ENCODE measurements around the gene TIAL1. TPM values are rescaled to one million over a fixed set of nuclear protein-coding genes. Genes with fewer than 3 reads are reported as not detected.
A peak's percentile ranks its signal among the peaks of the same experiment; 100 is the strongest.

Gene TIAL1
- polyA plus RNA-seq, 3 donors = 6.7 to 118 (median 7.2) TPM

DNA sequence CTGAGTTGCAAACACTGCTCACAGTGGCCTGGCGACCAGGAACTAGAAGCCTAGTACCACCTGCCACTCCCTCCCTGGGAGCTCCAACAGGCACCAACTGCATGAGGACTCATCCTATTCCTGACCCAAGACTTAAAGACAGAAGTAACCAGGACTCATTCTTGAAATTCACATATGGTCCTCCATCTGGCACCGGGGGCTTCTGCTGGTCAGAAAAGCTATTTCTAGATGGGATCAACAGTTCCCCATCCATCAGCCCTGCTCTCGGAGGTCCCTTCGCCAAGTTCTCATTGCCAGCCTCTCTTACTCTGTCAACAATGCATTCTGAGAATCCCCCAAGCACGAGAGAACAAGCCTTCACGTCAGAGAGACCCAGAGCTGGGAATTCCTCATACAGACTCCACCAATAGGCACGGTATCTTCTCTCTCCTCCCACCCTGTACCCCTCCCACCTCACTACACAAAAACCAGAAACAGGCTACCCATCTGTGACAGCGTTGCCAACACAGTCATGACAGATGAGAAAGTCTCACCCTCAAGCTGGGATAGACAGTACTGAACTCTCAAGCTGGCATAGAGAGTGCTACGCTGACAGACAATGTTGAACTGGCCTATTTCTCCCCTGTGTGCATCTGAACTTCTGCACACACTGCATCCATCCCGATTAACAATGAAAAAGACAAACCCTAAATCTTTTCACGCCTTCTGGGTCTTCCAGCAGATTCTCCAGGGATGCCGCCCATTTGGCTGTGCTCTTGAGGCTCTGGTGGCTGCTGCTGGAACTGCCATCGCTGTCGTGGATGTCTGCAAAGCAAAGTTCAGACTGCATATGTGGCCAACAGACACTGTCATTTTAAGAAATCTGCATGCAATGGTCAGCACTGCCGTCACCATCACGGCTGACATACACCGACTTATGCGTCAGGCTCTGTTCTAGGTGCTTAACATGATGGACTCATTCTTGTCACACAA lies 69.9 kb downstream of the TIAL1 start:
- TF ChIP-seq, protein P1, sequence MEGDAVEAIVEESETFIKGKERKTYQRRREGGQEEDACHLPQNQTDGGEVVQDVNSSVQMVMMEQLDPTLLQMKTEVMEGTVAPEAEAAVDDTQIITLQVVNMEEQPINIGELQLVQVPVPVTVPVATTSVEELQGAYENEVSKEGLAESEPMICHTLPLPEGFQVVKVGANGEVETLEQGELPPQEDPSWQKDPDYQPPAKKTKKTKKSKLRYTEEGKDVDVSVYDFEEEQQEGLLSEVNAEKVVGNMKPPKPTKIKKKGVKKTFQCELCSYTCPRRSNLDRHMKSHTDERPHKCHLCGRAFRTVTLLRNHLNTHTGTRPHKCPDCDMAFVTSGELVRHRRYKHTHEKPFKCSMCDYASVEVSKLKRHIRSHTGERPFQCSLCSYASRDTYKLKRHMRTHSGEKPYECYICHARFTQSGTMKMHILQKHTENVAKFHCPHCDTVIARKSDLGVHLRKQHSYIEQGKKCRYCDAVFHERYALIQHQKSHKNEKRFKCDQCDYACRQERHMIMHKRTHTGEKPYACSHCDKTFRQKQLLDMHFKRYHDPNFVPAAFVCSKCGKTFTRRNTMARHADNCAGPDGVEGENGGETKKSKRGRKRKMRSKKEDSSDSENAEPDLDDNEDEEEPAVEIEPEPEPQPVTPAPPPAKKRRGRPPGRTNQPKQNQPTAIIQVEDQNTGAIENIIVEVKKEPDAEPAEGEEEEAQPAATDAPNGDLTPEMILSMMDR (IDR thresholded peaks at IDR 0.05) = no peak
- no peaks in the 10 kb centered on the region for H3K4me1 ChIP-seq (ENCODE audit: control insufficient read depth in 1 of 2, insufficient read depth in 2 of 2, low read length in 2 of 2)
- DNase-seq = no peak
- peaks cover 77% of the 10 kb centered on the region for H4K20me1 ChIP-seq (ENCODE audit: insufficient read depth, low read length)
- H3K4me3 ChIP-seq (replicated peaks in 1 of 3; ENCODE audit: low read depth in 2 of 3, low read length in 3 of 3) = no peak overlapping the region
- H3K36me3 ChIP-seq (replicated peaks in 1 of 2; ENCODE audit: control insufficient read depth in 1 of 2, insufficient read depth in 2 of 2, low read length in 2 of 2) = peaks cover 33 to 58% of the 10 kb centered on the region in 2 donors
- H3K27me3 ChIP-seq (ENCODE audit: control insufficient read depth in 2 of 2, insufficient read depth in 2 of 2, low read length in 2 of 2) = no peaks in the 10 kb centered on the region
- H3K4me3 Mint-ChIP-seq = no peak overlapping the region
- peaks cover 2% of the 10 kb centered on the region for H3K4me1 Mint-ChIP-seq
- peaks cover 53 to 68% of the 10 kb centered on the region in 2 donors for H3K36me3 Mint-ChIP-seq
- H3K27ac ChIP-seq (ENCODE audit: low read depth in 1 of 2, low read length in 2 of 2) = no peak overlapping the region
- H3K9me3 ChIP-seq (replicated peaks in 1 of 2; ENCODE audit: control insufficient read depth in 1 of 2, insufficient read depth in 1 of 2, low read length in 2 of 2) = no peaks in the 10 kb centered on the region
- H3K27me3 Mint-ChIP-seq (ENCODE audit: low read depth in 3 of 3) = peaks cover 0 to 2% (median 1%) of the 10 kb centered on the region in 3 donors
- 88% methylated on average over 17 of the region's 18 CpGs for WGBS (ENCODE audit: insufficient coverage)
- peaks cover 32% of the 10 kb centered on the region for H3K79me2 ChIP-seq (ENCODE audit: insufficient read depth, low read length)
- no peaks in the 10 kb centered on the region for H3K9me3 Mint-ChIP-seq
- intact Hi-C loops (cut with micrococcal nuclease) = no loop called here
- H3K27ac Mint-ChIP-seq = peak overlapping the region in 1 of 7 donors; percentile 33
- H3K4me2 ChIP-seq (replicated peaks; ENCODE audit: extremely low read depth, low read length, poor library complexity, severe bottlenecking) = no peak overlapping the region
- H2AFZ ChIP-seq (ENCODE audit: insufficient read depth, low read depth, low read length, poor library complexity, severe bottlenecking) = no peak overlapping the region
- no peak overlapping the region for H3K9ac ChIP-seq (ENCODE audit: insufficient read depth, low read length, poor library complexity, severe bottlenecking)

GRCh38 chr10:119526149-119526548 lies 70.6 kb downstream of the TIAL1 start:
- no peak overlapping the region for H3K9ac ChIP-seq (ENCODE audit: insufficient read depth, low read length, poor library complexity, severe bottlenecking)
- no CpG with 5 or more reads among the region's 1 CpG for WGBS (ENCODE audit: insufficient coverage)
- H3K4me2 ChIP-seq (replicated peaks; ENCODE audit: extremely low read depth, low read length, poor library complexity, severe bottlenecking) = no peak overlapping the region
- peaks cover 24% of the 10 kb centered on the region for H3K79me2 ChIP-seq (ENCODE audit: insufficient read depth, low read length)
- H3K4me1 ChIP-seq (ENCODE audit: control insufficient read depth in 1 of 2, insufficient read depth in 2 of 2, low read length in 2 of 2) = no peaks in the 10 kb centered on the region
- intact Hi-C loops (cut with micrococcal nuclease) = no loop called here
- no peak overlapping the region for H3K27ac ChIP-seq (ENCODE audit: low read depth in 1 of 2, low read length in 2 of 2)
- H3K27me3 ChIP-seq (ENCODE audit: control insufficient read depth in 2 of 2, insufficient read depth in 2 of 2, low read length in 2 of 2) = no peaks in the 10 kb centered on the region
- no peak for DNase-seq
- no peak overlapping the region for H2AFZ ChIP-seq (ENCODE audit: insufficient read depth, low read depth, low read length, poor library complexity, severe bottlenecking)
- TF ChIP-seq, protein P1 (IDR thresholded peaks at IDR 0.05) = no peak
- H4K20me1 ChIP-seq (ENCODE audit: insufficient read depth, low read length) = peaks cover 69% of the 10 kb centered on the region
- peaks cover 33 to 66% of the 10 kb centered on the region in 2 donors for H3K36me3 ChIP-seq (replicated peaks in 1 of 2; ENCODE audit: control insufficient read depth in 1 of 2, insufficient read depth in 2 of 2, low read length in 2 of 2)
- Mint-ChIP-seq H3K27me3 (ENCODE audit: low read depth in 3 of 3) (peaks cover 0 to 3% (median 2%) of the 10 kb centered on the region in 3 donors), H3K4me3 (no peak overlapping the region), H3K9me3 (no peaks in the 10 kb centered on the region), H3K4me1 (peaks cover 2% of the 10 kb centered on the region), H3K27ac (no peak overlapping the region), H3K36me3 (peaks cover 58 to 76% of the 10 kb centered on the region in 2 donors)
- no peak overlapping the region for H3K4me3 ChIP-seq (replicated peaks in 1 of 3; ENCODE audit: low read depth in 2 of 3, low read length in 3 of 3)
- H3K9me3 ChIP-seq (replicated peaks in 1 of 2; ENCODE audit: control insufficient read depth in 1 of 2, insufficient read depth in 1 of 2, low read length in 2 of 2) = no peaks in the 10 kb centered on the region

All from CD14-positive monocyte (primary cell).